H1 (cell line): ENCODE results near the gene ALDH1B1. TPM values are rescaled to one million over a fixed set of nuclear protein-coding genes. Genes with fewer than 3 reads are reported as not detected.

Experiments used
- polyA plus RNA-seq, 7 experiments: library from polyadenylated mRNA; depleted of rRNA in 3 of 7; stranded (reverse) in 5 of 7; unstranded in 2 of 7; fragments of >200 nt in 5 of 7; fragments of 200-250 nt in 2 of 7; gene quantifications; 1 replicate in 5 of 7; 2 replicates in 1 of 7; 4 replicates in 1 of 7; pipeline versions ENCODE4 v1.2.1 to v1.2.3, GENCODE V29; 2011 to 2013; ENCODE audit warnings: missing spikeins in 2 of 7, mixed read lengths in 2 of 7
- total RNA-seq: library from RNA; stranded (reverse); fragmentation: NEBNext Ultra II Directional; extraction: Animal tissue kit (Norgen Biotek cat#: 25700); gene quantifications from 2 replicates; pipeline ENCODE4 v1.2.1, GENCODE V29; 2021

The ALDH1B1 gene
- total and polyA plus RNA-seq, 2 of the 8 experiments (the other 6 are each of a cell fraction or from before 2014, with no cell fraction given): 41.6 to 78.7 TPM

Other genes with a start within 250 kb of the ALDH1B1 start
- gene IGFBPL1, start 31.8 kb downstream of the ALDH1B1 start, total RNA-seq: 33.8 and 36.6 TPM in 2 replicates
- 30.9 and 31.3 TPM in 2 replicates for gene IGFBPL1, start 31.8 kb downstream of the ALDH1B1 start, polyA plus RNA-seq (2011; rRNA removed)
- 4.0 and 13.2 TPM in 2 replicates for gene ANKRD18A, start 227.9 kb downstream of the ALDH1B1 start, total RNA-seq
- 0.66 and 0.68 TPM in 2 replicates for gene ANKRD18A, start 227.9 kb downstream of the ALDH1B1 start, polyA plus RNA-seq (2011; rRNA removed)